Measurements from ENCODE around the gene TSPAN11.

Gene TSPAN11

DNA sequence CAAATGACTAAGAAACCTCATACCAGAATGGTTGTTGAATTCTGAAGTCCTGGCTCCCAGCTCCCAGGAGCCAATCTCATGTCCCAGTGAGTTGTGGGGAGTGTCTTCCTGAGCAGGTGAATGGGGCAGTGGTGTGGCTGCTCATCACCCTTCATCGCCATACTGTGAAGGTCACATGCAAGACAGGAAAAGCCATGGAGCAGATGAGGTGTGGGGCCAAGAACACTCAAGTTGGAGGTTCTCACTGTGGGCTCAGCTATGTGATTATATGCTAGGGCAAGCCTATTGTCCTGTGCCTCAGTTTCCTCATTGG, 16.6 kb upstream of the TSPAN11 start:
- DNase-seq: no peak

DNA sequence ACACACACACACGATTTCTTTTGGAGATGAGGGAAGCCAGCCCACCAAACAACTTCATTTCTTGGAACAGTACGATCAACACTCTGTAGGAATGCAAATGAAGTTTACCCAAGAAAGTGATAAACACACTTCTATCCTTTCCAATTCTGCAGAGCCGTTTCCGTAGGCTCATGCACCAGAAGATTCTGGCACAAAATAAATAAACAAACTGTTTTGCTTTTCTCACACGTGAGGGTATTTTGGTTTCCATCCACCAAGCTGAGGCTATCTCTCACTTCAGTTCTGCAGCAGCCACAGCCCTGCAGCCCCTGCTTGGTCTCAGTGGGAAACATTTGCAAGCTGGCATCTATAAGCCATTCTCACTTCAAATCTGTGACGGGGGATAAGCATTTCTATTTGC, 15.3 kb upstream of the TSPAN11 start:
- DNase-seq: no peak

DNA sequence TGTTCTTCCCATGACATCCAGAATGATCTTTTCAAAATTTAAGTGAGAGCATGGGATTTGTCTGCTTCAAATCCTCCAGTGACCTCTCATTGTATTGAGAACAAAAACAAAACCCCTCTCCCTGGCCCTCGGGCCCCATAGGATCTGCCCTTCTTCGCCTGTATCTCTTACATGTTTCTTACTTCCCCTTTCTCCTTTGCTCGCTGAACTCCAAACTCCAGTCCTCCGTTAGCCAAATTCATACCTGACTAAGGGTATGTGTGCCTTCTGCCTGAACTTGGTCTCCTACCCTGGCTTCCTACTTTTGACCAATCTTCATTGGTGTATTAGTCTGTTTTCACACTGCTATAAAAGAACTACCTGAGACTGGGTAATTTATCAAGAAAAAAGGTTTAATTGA, 13.2 kb upstream of the TSPAN11 start:
- no peak for DNase-seq

DNA sequence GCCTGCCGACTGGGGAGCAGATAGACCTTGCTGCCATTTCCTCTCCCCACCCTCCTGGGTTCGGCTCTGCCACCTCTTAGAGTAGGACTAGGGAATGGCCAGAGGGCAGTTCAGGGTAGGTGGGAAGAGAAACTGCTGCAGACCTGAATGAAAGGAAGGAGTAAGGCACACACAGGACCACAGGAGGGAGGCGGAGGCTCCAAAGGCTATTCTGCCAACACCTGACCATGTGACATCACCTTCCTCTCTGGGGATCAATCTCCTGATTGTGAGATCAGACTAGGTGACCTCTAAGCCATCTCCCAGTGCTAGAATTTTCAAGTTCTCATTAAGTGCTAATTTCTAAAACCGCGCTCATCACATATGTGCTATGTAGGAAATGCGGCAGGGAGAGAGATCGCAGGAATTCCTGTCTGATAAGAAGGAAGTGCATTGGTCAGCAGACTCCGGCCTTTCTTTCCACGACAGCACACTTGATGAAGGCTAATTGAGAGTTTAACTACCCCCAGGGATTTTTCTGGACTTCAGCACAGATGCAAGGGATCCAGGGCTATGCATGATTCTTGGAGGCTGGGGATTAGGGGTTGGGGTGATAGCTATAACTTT, 11.5 kb upstream of the TSPAN11 start:
- no peak for DNase-seq

DNA sequence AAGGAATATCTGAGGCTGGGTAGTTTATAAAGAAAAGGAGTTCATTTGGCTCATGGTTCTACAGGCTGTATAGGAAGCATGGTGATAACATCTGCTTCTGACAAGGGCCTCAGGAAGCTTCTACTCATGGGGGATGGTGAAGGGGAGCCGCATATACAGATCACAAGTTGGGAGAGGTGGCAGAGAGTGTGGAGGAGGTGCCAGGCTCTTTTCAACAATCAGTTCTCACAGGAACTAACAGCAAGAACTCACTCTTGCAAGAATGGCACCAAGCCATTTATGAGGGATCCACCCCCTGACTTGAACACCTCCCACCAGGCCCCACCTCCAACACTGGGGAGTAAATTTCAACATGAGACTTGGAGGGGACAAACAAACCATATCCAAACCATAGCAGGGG, 3.5 kb upstream of the TSPAN11 start:
- no peak for DNase-seq

DNA sequence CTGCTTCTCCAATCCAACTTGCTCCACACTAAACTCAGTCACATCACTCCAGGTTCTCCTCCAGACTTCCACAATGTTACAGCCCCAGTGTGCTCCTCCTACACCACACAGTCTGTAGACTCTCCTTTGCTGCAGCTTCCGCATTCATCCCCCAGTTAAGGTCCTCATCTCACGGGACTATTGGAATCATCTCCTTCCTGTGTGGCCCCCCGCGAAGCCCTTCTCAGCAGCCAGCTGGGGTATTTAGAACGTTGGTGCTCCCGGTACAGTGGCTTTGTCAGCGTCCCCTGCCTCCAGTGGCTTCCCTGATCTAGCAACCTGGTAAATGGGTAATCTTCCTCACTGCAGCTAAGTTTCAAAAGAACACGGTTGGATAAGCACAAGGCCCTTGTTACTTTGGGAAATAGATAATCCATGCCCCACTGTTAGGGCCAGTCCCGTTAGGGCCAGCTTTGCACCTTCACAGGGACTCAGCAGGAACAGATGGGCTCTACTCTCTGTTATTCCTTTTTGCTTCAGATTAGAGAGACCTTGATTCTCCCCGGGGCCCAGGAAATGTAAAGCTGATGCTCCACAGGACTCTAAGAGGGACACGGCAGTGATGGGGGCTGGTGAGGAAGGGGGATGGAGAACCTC, 823 bp upstream of the TSPAN11 start:
- DNase-seq: no peak

DNA sequence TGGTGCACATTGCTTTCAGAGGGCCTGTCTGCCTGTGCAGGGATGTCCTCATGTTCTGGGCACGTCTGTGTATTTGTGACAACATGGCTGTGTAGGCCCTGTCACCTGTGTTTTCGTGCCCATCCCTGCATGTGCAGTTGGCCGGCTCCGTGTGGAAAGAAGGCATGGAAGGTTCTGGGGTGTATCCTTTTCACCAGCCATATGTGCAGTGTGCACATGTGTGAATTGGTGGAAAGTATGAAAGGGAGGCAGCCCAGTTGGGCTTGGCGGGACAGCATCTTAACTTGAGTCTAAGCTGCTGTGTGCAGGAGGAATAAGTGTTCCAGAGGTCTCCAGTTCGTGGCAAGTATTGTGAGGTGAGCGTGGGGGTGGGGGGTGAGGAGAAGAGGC, 669 bp downstream of the TSPAN11 start:
- no peak for DNase-seq

DNA sequence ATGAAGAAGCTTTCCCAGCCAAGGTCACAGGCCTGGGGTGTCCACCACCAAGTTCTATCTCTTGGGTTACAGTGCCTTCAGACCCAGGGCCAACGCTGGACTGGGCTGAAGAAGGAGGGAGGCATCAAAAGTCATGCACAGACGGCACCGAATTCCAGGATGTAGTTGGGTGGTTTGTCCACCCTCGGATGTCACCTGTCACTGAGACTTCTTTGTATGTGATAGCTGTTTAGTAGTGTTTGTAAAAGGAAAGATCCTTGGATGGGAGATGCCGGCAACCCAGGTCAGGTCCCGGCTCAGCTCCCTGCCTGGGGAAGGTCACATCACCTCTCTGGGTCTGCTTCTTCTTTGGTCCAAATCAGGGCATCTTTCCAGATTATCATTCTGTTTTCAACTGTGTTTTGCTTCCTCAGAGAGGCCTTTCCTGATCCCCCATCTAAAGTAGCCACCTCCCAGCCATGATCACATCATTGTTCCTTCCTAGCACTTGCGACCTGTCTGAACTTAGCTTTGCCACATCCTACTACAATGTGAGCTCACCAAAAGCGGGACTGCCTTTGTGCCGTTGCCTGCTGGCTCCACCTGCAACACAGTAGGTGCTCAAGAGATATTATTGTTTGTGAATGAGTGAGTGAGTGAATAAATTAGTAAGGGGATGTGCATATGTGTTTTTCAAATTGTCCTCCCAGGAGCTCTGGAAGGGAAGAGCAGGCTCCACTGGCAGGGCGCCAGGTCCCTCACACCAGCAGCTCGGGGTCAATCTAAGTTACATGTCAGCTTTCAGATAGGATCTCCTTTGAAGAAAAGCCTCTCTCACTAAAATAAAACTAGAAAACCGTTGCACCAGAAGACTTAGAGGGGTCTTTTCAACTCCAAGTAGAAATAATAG, 2.1 kb downstream of the TSPAN11 start:
- DNase-seq: no peak

DNA sequence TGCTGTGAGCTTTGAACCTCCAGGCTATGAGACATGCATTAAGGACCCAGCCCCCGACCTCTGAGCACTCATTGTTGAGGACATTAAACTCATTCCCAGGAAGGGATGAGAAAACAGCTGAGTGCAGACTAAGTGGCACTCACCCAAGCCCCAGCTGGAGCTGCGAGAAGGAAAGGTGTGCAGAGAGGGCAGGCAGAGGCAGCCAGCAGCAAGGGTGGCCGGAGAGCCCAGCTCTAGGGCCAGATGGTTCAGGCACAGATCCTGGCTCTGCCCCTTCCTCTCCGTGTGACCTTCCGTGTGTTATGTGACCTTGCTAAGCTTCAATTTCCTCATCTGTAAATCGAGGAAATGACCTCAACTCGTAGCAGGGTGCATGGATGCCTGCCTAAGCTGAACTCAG, 3.7 kb downstream of the TSPAN11 start:
- no peak for DNase-seq

DNA sequence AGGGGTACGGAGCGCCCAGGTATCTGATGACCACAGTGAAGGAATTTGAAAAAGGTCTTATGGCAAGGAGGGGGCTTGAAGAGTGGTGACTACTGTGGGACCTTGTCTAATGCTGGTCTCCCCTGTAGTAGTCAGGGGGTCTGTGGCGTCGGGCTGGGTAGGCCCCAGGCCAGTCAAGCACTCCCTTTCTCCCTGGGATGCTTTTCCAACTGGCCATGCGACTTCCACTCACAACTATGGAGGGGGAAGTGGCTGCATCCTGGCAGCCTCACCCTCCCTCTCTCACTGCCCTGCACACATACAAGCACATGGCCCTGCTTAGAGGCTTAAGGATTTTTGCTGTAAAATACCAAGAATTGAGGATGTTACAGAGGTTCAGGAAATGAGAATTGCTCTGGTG, 4.1 kb downstream of the TSPAN11 start:
- no peak for DNase-seq

DNA sequence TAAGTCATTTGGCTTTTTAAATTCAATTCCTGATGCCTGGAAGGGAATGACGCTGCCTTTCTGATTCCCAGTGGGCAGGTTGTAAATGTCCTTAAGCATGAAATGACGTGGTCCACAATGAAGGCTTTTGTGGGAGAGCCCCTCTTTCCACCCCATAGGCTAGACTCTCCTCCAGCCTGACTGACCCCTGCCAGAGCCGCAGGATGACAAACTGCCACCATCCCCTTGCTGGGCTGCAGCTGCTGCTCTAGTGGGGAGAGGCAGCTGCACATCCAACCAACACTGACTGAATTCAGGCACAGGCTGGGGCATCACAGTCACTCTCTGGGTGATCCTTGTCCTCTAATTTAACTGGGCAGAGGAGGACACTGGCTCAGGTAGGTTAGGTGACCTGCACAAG, 6.3 kb downstream of the TSPAN11 start:
- DNase-seq: peak in 1 of 56 donors; percentile 14

DNA sequence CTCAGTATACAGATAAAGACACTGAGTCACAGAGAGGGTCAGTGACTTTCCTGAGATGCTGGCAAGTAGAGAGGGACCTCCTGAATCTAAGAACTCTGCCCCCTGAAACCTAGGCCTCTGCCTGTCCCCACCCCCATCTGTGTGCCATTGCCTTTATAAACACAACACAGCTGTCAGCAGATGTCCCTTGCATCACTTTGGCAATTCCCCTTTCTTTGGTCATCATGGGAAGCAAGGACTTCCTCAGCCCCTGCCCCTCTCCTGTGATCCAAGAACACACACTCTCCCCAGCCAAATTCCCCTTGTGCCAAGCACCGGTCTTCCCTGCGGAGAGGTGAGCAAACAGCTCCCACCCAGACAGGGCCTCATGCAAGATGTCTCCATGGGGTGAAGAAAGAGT, 8.3 kb downstream of the TSPAN11 start:
- no peak for DNase-seq

DNA sequence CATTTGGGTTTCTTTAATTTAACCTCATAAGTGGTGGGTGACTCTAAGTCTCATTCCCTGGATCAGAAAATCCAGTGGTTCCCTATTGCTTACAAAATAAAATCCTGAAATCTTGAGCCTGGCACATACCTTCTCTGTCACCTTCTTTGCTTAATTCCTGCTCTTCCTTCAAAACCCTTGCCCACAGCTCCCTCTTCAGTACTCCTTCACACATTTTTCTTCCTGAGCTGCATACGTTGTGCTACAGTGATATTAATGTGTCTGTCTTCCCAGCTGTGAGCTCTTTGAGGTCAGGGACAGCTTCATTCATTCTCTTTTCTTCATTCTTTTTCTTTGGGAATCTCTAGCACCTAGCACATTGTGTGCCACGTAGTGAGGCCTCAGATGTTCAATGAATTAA, 9.5 kb downstream of the TSPAN11 start:
- DNase-seq: no peak

DNA sequence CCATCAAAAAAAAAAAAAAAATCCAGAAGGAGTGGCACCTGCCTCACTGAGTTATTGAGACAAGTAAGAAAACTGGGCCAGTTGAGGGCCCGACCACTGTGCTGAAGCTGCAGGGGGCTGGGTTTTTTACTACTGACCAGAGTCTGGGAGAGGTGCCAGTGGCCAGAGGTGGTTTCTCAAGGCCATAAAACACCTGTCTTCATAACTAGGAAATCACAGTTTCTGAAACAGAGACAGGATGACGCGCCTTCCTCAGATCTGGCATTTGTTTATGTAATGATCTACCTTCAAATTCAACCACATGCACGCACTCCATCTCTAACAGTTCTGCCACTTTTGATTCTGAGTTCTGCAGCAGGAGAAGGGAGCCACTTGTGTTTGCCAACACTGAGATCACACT, 12.7 kb downstream of the TSPAN11 start:
- no peak for DNase-seq

DNA sequence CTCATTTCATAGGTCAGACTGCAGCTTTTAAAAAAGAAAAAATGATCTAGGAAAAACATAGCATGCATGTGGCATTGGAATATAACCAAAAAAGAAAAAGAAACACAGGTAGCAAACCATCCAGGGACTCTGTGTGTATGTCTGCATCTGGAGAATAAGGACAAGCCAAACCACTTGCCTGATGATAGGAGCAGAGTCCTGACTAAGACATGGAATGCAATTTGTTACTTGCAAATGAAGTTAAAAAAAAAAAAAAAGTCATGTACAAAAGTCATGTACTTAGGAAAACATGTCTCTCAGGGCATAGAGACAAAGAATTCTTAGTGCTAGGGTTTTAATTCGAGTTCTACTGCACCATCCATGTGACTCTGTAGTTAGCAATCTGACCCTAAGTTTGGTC, 15.9 kb downstream of the TSPAN11 start:
- DNase-seq: no peak

DNA sequence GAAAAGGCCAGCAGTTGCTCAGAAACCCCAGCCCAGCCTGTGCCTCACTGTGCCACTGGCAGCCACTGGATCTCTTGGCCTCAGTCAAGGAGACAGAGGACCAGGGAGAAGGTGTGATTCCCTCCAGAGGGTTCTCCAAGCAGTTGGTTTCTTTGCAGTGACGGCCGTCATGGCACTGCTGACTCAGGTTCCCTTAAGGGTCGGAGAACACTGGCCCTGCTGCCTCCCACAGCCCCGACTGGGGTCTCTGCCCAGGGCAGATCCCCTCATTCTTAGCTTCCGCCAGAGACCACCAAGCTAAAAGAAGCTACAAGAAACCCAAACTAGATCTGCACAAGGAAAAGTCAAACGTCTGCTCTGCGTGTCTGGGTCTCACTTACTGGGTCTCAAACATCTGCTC, 16.4 kb downstream of the TSPAN11 start:
- no peak for DNase-seq

DNA sequence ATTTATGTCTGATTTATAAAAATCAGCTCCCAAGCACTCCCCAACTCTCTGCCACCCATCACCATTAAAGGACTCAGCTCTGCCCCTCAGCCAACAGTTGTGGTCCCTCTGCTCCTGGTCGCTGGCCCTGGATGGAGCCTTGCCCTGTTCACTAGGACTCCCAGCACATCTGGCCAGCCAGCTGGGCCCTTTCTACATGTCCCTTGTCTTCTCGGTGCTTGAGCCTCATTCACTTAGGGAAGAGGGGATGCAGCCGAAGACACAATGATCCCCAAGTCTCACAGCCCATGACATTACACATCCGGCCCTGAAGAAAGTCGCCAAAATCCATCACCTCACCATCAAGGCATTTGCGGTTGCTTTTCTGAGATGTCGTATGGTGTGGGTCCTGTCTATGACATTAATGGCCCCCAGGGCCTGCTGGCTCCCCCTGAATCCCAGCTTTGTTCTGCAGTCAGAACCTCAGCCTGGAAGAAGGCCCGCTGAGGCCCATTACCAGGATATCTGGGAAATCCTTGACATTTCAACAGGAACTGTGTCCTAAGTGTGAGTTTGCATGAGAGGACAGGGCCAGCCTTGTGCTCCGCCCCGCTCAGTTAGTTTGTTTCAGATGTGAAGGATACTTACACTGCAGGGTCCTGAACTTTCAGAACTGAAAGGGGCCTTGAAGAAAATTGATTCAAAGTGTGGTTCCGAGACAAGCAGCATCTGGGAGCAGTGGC, 19.1 kb downstream of the TSPAN11 start:
- no peak for DNase-seq

DNA sequence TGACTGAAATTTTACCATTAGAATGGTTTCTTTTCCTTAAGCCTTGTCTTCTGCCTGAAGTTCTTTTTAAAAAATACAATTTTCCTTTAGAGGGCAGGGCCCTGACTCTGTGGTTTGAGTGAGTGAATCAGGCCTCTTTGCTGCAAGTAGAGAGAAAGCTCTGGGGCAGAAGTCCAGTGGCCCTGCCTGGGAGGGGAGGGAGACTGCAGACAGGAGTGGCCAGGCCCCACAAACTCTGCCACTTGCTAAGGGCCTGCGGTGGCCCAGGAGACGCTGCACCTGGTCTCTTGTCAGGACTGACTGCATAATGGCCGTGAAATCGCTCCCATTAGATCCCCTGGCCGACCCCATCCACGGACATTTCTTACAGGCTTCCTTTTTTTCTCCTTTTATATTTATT, 25.5 kb downstream of the TSPAN11 start:
- DNase-seq: no peak

DNA sequence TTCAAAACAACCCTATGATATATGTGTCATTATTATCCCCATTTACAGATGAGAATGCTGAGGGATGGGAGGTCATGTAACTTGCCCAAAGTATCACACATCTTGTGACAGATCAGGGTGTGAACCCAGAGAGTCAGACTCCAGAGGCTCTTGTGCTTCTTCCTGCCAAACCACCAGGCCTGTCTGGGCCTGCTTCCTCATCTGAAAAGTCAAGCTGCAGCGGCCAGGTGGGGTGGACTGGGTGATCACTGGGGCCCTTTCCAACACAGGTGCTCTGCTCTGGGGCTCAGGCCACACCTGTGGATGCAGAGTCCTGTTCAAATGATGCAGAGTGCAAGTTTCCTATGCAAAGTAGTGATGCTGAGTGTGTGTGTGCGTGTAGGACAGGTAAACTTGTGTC, 26.7 kb downstream of the TSPAN11 start:
- no peak for DNase-seq

DNA sequence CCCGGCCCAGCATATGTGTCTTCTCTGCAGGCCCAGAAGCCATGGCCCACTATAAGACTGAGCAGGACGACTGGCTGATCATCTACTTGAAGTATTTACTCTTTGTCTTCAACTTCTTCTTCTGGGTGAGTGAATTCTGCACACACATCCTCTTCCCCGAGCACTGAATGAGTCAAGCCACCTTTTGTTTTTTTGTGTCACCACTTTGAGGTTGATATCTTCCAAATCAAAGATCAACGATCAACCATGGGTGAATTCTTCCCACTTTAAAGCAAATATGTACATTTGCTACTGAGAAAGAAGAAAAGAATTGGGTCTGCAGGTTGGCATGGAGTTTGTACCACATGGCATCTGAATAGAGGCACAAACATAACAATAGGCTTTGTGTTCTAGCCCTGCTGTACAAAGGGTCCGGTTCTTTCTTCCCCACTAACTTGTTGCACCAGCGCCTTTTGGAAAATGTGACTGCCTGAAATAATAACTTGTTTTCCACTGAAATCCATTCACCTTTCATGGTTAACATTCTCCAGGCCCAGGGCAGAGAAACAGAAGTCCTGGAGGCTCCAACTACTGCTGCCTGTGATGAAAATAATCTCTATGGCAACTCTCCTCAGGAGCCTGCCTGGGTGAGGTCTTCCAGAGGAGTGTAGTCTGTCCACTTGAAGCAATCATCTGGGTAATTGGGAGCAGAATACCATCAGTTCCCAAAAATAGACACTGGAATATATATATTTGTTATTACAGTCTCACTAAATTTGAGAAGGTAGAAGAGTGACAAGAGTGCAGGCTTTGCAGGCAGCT, 27.6 kb downstream of the TSPAN11 start:
- peak in 15 of 56 donors; percentile 13 to 44 (median 17) for DNase-seq

DNA sequence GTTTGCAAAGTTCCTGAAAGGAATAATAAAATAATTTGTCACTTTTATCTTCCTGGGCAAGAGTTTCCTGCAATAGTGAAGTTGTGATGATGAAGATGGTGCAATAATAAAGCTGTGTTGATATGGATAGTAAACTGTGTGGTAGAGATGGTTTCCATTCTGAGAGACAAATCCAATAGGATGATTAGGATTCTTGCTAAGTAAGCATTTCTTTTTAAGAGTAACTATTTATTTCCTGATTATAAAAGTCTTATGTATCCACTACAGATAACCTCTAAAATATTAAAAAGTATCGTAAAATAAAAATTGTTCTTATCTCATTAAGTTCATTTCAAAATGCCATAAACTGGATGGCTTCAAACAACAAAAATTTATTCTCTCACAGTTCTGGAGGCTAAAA, 28.7 kb downstream of the TSPAN11 start:
- DNase-seq: no peak

Data from nucleus accumbens (tissue), 56 donors.